Hypothalamus (tissue), 51 donors: ENCODE measurements around the gene TVP23A.
"Not testable (repeated sequence)": the region's sequence is repeated elsewhere in the genome, so short reads cannot be mapped to it uniquely, and the experiment has no call there.

Experiments
- DNase-seq, 51 donors: peaks; one replicate each; lab custom pipeline; 2025; lab: John Stamatoyannopoulos, UW

TVP23A gene

DNA sequence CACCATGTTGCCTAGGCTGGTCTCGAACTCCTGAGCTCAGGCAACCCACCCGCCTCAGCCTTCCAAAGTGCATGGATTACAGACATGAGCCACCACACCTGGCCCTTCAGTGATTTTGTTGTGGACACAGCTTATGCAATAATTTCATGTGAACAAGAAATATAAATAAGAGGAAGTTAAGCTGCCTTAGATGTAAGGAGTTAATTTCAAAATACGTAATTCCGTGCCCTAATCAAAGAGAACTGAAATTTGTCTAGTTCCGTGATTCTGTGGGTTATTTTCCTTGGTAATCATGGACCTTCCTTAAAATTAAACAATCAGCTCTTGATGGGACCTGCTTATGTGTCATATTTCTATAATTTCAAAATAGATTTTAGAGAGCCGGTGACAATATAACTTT is 11.9 kb downstream of the TVP23A start:
- DNase-seq, result no peak

DNA sequence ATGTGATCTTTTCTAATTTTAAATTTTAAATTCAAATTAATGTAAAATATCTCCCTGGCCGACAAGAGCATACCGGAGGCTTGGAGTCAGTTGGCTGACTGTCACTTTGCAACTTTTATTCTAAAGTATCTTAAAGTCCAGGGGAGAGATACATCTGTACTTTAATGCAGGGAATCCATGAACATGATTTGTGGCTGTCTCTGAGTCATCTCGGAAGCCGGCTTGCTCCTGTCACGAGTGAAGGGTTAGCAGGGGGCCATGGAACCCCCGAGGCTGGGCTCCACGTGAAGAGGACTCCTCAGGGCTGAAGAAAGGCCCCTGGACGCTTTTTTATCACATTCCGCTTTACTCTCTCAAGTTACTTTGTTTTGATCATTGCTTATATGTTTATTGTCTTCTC is 13.3 kb downstream of the TVP23A start:
- no peak for DNase-seq

- DNase-seq, result no peak
Observed at GRCh38 chr16:10799736-10800135, 18.9 kb downstream of the TVP23A start.

DNA sequence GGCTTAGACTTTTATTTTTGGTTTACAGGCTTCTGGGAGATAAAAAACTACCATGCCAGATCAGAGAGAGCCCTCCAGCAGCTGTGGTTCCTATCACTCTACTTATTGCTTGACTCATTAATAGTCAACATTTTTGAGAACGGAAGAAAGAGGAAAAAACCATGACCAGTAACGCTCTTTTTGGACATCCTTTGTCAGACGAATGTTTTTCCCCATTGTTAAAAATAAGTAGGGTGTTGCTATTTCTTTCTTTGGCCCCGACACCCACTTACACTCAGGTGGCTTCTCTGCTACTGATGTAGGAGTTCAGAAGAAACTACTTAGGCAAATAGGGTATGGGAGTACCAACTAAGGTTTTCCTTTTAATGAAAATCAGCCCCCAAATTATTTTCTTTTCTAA is 27.5 kb downstream of the TVP23A start:
- no peak for DNase-seq

DNA sequence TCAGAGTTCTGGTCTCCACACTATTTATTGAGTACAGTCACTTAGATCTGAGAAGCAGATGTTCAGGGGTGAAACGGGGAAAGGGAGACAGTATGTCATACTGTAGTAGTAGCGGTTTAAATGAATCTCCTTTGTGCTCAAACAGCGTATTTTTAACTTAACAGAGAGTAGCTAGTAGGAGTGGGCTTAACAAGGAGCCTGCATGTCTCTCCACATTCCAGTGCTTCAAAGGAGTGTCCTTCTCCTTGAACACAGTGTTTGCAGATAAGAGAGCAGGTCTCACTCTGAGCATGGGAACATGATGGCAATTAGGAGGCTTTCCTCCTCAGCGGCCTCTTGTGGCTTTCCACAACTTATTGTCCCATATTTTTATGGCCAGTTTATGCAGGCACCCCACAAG is 30.0 kb downstream of the TVP23A start:
- DNase-seq, result not testable (repeated sequence)

- DNase-seq, result no peak
Observed at GRCh38 chr16:10787304-10787703, 31.3 kb downstream of the TVP23A start.

DNA sequence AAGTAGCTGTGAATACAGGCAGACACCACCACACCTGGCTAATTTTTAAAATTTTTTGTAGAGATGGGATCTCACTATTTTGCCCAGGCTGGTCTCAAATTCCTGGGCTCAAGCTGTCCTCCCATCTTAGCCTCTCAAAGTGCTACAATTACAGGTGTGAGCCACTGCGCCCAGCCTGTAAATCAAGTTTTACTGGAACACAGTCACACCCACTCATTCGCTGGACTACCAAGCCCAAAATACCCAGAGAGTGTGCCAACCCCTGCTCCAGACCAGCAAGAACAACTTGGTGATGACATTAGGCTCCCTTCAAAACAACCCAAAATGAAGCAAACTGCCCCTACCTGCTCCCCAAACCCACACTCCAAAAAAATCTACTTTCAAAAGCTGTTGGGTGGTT is 36.0 kb downstream of the TVP23A start:
- DNase-seq, result no peak

- no peak for DNase-seq
Observed at GRCh38 chr16:10780628-10781027, 38.0 kb downstream of the TVP23A start.

GRCh38 chr16:10779908-10780307 is 38.7 kb downstream of the TVP23A start:
- not testable (repeated sequence) for DNase-seq

- no peak for DNase-seq
Observed at GRCh38 chr16:10777356-10777755, 41.2 kb downstream of the TVP23A start.

- not testable (repeated sequence) for DNase-seq
Observed at GRCh38 chr16:10776923-10777322, 41.7 kb downstream of the TVP23A start.

- no peak for DNase-seq
Observed at GRCh38 chr16:10776280-10776679, 42.3 kb downstream of the TVP23A start.

- DNase-seq, result no peak
Observed at GRCh38 chr16:10770907-10771306, 47.7 kb downstream of the TVP23A start.

- DNase-seq, result no peak
Observed at GRCh38 chr16:10769381-10769780, 49.2 kb downstream of the TVP23A start.

DNA sequence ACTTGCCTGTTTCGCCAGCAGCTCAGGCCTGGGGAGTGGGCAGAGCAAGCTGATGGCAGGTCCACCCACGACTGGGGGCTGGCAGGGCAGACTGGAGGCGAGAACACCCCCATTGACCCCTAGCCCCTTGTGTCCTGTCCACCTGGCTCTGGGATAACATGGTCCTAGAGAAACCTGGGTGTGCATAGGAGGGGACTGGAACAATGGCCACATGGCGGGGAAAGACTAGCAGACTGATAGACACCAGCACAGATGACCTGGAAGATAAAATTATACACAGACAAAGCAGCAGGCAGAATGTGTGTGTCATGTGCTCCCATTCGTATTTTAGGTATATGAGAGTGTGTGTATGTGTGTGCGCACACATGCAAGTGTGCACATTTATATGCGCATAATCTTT is 51.5 kb downstream of the TVP23A start:
- no peak for DNase-seq

DNA sequence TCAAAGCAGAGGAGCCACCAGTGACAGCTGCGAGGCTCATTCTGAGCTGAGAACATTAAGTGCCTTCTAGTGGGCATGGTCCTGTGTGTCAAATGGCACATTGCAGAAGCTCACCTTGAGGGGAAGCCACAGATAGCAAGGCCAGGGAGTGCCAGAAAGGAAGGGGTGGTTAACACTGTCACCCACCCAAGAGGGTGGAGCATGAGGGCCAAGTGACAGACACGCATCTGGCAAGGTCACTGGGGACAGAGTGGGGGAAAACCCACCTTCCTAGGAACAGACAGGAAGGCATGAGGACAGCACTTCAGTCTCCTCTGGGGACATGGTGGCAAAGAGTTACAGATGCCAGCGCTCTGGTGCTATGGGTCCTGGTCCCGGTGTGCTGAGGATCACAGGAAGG is 52.8 kb downstream of the TVP23A start:
- no peak for DNase-seq

DNA sequence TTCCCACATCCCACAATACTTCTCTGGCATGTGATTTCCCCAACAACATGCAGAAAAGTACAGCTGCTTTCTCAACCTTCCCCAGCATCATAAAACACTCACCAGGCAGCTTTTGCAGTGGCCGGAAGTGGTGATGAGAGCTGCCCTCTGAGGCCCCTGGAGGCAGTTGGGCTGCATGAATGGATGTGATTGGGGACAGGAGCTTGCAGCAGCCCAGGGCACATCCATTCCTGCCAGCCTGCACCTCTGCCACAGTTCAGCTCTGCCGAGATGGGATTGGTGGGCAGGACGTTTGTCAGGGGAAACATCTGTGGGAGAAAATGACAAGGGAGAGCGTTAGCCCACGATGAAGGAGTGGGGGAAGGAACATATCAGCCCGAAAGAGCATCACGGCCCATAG is 55.1 kb downstream of the TVP23A start:
- no peak for DNase-seq

GRCh38 chr16:10762336-10763016 is 56.1 kb downstream of the TVP23A start:
- DNase-seq, result no peak

GRCh38 chr16:10761373-10761772 is 57.2 kb downstream of the TVP23A start:
- DNase-seq, result no peak

DNA sequence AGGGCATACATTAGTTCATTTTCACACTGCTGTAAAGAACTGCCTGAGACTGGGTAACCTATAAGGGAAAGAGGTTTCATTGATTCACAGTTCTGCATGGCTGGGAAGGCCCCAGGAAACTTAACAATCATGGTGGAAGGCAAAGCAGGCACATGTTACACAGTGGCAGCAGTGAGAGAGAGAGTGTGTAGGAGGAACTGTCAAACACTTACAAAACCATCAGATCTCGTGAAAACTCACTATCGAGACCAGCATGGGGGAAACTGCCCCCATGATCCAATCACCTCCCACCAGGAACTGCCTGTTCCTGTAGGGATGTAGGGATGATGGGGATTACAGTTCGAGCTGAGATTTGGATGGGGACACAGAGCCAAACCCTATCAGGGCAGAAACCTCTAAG is 57.7 kb downstream of the TVP23A start:
- peak in 2 of 51 donors; percentile 25 to 31 for DNase-seq

- DNase-seq, result no peak
Observed at GRCh38 chr16:10756574-10756973, 62.0 kb downstream of the TVP23A start.

DNA sequence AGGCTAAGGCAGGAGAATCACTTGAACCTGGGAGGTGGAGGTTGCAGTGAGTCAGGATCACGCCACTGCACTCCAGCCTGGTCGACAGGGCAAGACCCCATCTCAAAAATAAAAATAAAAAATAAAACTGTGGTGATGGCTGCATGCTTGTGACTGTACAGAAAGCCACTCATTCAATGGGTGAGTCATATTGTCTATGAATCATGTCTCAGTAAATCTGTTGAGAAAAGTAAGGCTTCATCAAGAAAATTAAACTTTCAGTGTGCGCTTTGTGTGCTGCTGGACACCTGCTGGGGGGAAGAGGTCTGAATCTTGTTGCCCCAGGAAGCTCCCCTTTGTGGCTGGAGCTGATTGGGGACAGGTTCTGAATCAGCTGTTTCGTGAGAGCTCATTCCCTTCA is 63.7 kb downstream of the TVP23A start:
- DNase-seq, result no peak

DNA sequence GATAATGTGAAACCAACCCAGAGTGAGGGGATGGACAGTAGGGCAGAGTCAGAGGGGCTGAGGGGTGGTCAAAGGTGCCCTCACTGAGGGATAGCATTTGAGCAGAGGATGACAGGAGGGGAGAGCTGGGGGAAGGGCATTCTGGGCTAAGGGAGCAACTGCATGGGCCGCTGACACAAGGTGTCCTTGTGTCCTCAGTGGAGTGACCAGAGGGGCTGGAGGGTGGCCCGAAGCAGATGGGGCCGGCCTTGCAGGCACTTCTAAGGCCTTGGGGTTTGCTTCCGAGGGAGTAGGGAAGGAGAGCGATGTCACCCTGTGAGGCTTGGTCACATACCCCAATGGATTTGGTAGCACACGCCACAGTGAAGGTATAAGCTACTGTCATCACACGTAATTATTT is 64.9 kb downstream of the TVP23A start:
- no peak for DNase-seq
